Activated B cell treated with CpG ODN at 0.5 μM for 24 hours (primary cell): Measurements from ENCODE around the gene PLCH1. TPM values are rescaled to one million over a fixed set of nuclear protein-coding genes. Genes with fewer than 3 reads are reported as not detected.

ENCODE experiments used
- ATAC-seq: fragments of 200-7000 bp; cut with Tn5 transposase; one replicate; pipeline ENCODE4 v1.10.0; 2021; ENCODE audit warnings: low read depth, mild to moderate bottlenecking, moderate library complexity
- CTCF ChIA-PET: fragments of 350-600 bp; sonication (Branson Sonifier 250); formaldehyde crosslinking; loops from one replicate; lab custom pipeline; 2021; ENCODE audit warnings: antibody characterized with exemption; lab: Charles Lee
- POLR2A ChIA-PET: fragments of 350-600 bp; sonication (Branson Sonifier 250); formaldehyde crosslinking; loops from one replicate; lab custom pipeline; 2021; ENCODE audit warnings: antibody characterized with exemption; lab: Charles Lee
- DNase-seq: peaks from one replicate; pipeline ENCODE4 v3.0.0; 2022
- H3K27ac Mint-ChIP-seq: one replicate; pipeline ENCODE4 v1.8.0; 2020; ENCODE audit warnings: mixed read lengths
- H3K27me3 Mint-ChIP-seq: one replicate; pipeline ENCODE4 v1.8.0; 2021; ENCODE audit warnings: mixed read lengths
- H3K36me3 Mint-ChIP-seq: one replicate; pipeline ENCODE4 v1.8.0; 2021; ENCODE audit warnings: low read depth, mixed read lengths
- H3K4me1 Mint-ChIP-seq: one replicate; pipeline ENCODE4 v1.8.0; 2021; ENCODE audit warnings: mixed read lengths
- H3K4me3 Mint-ChIP-seq: one replicate; pipeline ENCODE4 v1.8.0; 2020; ENCODE audit warnings: mild to moderate bottlenecking, mixed read lengths
- H3K9me3 Mint-ChIP-seq: one replicate; pipeline ENCODE4 v1.8.0; 2020; ENCODE audit warnings: mixed read lengths
- intact Hi-C: fragments of 100-400 bp; cut with micrococcal nuclease; formaldehyde crosslinking; loops from one replicate; pipeline ENCODE4 v1.15.1; 2024
- total RNA-seq: library from RNA; stranded (reverse); gene quantifications from 2 replicates; pipeline ENCODE4 v1.2.3, GENCODE V29; 2022
- TF ChIP-seq, protein P1 (sequence below): fragments of 200-600 bp; IDR thresholded peaks from one replicate; pipeline ENCODE4 v1.8.0; 2022; ENCODE audit warnings: antibody characterized with exemption, mild to moderate bottlenecking

PLCH1 gene
- total RNA-seq, 1 donor from 2014 or later: 0.27 TPM

DNA sequence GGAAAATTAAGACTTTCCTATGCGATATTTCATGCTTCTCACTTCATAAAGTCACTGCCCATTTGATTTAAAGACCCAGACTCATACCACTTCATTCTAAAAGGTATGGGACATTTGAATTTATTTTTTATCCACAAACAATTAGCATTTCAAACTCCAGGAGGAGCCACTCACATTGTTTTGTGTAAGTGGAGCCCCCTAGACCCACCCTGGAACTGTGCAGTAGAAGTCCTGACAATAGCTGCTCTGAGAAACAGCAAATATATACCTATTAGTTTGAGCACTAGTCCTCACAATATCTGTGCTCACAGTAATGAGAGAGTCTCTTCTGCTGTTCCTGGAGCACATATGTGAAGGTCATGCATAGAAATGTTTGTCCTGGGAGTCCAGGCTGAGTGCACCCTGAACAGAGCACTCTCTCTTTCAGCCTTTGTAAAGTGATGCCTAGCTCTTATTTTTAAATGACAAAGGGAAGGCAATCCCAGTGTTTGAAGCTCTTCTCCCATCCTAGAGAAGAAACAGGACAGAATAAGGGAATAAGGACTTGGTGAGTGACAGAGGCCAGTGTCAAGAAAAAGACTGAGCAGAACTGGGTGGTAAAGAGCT, 323.9 kb downstream of the PLCH1 start:
- ChIA-PET POLR2A (no interaction called here), CTCF (no interaction called here)
- TF ChIP-seq, protein P1, sequence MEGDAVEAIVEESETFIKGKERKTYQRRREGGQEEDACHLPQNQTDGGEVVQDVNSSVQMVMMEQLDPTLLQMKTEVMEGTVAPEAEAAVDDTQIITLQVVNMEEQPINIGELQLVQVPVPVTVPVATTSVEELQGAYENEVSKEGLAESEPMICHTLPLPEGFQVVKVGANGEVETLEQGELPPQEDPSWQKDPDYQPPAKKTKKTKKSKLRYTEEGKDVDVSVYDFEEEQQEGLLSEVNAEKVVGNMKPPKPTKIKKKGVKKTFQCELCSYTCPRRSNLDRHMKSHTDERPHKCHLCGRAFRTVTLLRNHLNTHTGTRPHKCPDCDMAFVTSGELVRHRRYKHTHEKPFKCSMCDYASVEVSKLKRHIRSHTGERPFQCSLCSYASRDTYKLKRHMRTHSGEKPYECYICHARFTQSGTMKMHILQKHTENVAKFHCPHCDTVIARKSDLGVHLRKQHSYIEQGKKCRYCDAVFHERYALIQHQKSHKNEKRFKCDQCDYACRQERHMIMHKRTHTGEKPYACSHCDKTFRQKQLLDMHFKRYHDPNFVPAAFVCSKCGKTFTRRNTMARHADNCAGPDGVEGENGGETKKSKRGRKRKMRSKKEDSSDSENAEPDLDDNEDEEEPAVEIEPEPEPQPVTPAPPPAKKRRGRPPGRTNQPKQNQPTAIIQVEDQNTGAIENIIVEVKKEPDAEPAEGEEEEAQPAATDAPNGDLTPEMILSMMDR: no peak
- ATAC-seq (no peak), DNase-seq (no peak)
- no peak overlapping the region for H3K4me3 Mint-ChIP-seq
- no peaks in the 10 kb centered on the region for H3K4me1 Mint-ChIP-seq
- H3K27ac Mint-ChIP-seq: no peak overlapping the region
- H3K27me3 Mint-ChIP-seq: no peaks in the 10 kb centered on the region
- intact Hi-C loops: no loop called here
- H3K9me3 Mint-ChIP-seq: peaks cover 3% of the 10 kb centered on the region
- no peaks in the 10 kb centered on the region for H3K36me3 Mint-ChIP-seq

DNA sequence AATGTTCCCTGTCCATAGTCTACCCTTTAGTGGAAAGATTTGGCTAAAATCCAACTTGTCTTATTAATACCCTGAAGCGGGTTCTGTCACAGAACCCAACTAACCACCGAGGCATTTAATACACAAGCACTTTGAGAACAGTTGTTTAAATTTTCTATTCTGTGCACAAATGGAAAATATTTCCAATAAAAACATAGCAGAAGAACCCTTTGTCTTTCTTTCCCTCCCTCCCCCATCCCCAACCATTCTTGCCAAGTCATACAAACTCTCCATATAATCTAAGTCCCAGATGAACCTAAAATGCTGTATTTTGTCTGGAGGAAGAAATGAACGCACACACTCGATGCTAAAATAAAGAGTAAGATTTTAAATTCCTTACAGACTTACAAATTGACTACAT, 324.5 kb downstream of the PLCH1 start:
- H3K36me3 Mint-ChIP-seq: no peaks in the 10 kb centered on the region
- intact Hi-C loops: no loop called here
- POLR2A ChIA-PET: no interaction called here
- DNase-seq (no peak), ATAC-seq (no peak)
- H3K9me3 Mint-ChIP-seq: peaks cover 3% of the 10 kb centered on the region
- no peak overlapping the region for H3K4me3 Mint-ChIP-seq
- TF ChIP-seq, protein P1: no peak
- CTCF ChIA-PET: no interaction called here
- no peaks in the 10 kb centered on the region for H3K27me3 Mint-ChIP-seq
- no peaks in the 10 kb centered on the region for H3K4me1 Mint-ChIP-seq
- no peak overlapping the region for H3K27ac Mint-ChIP-seq

DNA sequence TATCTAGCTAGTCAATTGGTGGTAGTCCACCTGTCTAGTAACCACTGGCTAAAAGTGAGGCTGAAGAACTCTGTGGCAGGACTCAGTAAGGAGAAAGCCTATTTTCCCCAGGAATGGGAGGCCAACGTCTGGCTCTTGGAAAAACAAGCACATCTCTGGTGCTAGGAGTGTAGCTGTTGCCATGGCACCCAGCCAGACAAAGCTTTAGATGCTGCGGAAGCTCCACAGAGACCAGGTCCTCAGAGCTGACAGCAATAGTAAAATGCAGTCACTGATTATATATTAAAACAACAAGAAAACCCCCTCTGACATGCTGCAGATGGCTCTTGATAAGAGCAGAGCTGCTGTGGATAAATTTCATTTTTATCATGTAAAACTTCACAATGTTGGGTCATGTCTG, 326.5 kb downstream of the PLCH1 start:
- ChIA-PET POLR2A (no interaction called here), CTCF (no interaction called here)
- no peaks in the 10 kb centered on the region for H3K36me3 Mint-ChIP-seq
- no peak overlapping the region for H3K4me3 Mint-ChIP-seq
- DNase-seq (no peak), ATAC-seq (no peak)
- no peaks in the 10 kb centered on the region for H3K27me3 Mint-ChIP-seq
- H3K9me3 Mint-ChIP-seq: peaks cover 3% of the 10 kb centered on the region
- TF ChIP-seq, protein P1: no peak
- intact Hi-C loops: no loop called here
- H3K27ac Mint-ChIP-seq: no peak overlapping the region
- no peaks in the 10 kb centered on the region for H3K4me1 Mint-ChIP-seq

DNA sequence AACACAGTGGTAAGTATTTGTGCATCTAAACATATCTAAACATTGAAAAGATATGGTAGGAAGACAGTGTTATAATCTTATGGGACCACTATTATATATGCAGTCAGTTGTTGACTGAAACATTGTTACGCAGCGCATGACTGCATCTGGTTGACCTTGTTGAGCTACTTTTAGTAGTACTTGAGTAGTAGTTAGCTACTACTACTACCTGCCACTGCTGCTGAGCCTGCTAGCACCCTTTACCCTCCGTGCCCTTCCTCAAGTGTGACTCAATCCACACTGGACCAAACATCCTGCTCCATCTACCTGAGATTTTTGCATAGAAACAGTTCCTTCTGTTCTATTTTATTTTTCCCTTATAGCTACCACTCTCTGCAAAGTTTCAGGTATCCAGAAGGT, 327.8 kb downstream of the PLCH1 start:
- CTCF ChIA-PET: no interaction called here
- Mint-ChIP-seq H3K36me3 (no peaks in the 10 kb centered on the region), H3K4me3 (no peak overlapping the region), H3K9me3 (peaks cover 3% of the 10 kb centered on the region), H3K27ac (no peak overlapping the region), H3K4me1 (no peaks in the 10 kb centered on the region), H3K27me3 (no peaks in the 10 kb centered on the region)
- ATAC-seq: no peak
- intact Hi-C loops: no loop called here
- DNase-seq: no peak
- POLR2A ChIA-PET: no interaction called here
- TF ChIP-seq, protein P1: no peak

DNA sequence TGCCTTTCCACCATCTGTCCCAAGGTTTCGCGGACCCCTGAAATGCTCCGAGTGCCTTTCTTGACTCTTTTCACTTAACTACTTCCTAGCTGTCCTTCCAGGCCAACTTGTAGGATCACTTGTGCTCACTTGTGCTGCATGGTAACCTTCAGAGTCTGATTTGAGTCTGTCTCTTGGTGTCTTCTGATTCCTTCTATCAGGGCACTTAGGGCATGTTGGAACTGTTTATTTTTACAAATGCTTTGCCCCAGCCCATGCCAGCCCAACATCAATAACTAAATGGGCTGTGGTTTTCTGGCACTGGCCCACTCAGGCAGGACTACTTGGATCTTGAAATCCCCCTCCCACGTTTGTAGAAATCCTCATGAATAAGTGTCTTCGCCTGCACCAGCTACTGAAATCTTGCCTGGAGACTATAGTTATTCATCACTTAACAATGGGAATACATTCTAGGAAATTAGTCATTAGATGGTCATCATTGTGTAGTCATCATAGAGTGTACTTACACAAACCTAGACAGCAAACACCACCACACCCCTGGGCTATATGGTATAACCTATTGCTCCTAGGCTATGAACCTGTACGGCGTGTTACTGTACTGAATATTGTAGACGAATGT, 328.3 kb downstream of the PLCH1 start:
- DNase-seq (no peak), ATAC-seq (no peak)
- H3K4me1 Mint-ChIP-seq: no peaks in the 10 kb centered on the region
- H3K36me3 Mint-ChIP-seq: no peaks in the 10 kb centered on the region
- TF ChIP-seq, protein P1: no peak
- intact Hi-C loops: no loop called here
- ChIA-PET CTCF (no interaction called here), POLR2A (no interaction called here)
- no peaks in the 10 kb centered on the region for H3K27me3 Mint-ChIP-seq
- no peak overlapping the region for H3K27ac Mint-ChIP-seq
- no peak overlapping the region for H3K4me3 Mint-ChIP-seq
- peaks cover 3% of the 10 kb centered on the region for H3K9me3 Mint-ChIP-seq
